Heart left ventricle (tissue), 13 donors: Measurements from ENCODE around the gene CFAP100.

Experiments
- POLR2A ChIP-seq, 2 donors: fragments of 450-650 bp; IDR thresholded peaks; one replicate each; pipeline ENCODE4 v1.6.1; 2017; ENCODE audit warnings: antibody characterized with exemption in 2 of 2, mild to moderate bottlenecking in 2 of 2, moderate library complexity in 2 of 2
- TF ChIP-seq, protein P1 (sequence below), 12 donors: fragments of 200-600 bp; sonication (generic) in 4 of 12; IDR thresholded peaks; one replicate each; pipeline versions ENCODE4 v1.5.0 to v1.8.0; 2018 to 2022; ENCODE audit warnings: antibody characterized with exemption in 12 of 12, mild to moderate bottlenecking in 5 of 12
- donor health status: ischemic (EF 13 %, LVEDD 7.1; RV severe dilation, severe dysfunction).
- donor health status: DM: no; HTN: yes; CAD: no.
- donor health status: DM: no; HTN: no; CAD: no.
- donor health status: ischemic (EF 25% LVEDD 6.9; RV normal size, moderate dysfunction).
- donor health status: ischemic (EF 25% LVEDD 5.7; RV mildly dilated, moderate dysfunction).
- donor health status: ischemic (EF 35%, LVEDD 5.7; RV mildly dilated, moderate dysfunction).
- donor health status: nonischemic (EF 11% LVEDD 7.7; RV severe dilation, severe dysfunction).
- donor health status: DM: yes; HTN: yes; CAD: no.
- donor health status: PGD.
- donor health status: ischemic (EF 29% LVEDD 5.4; RV normal size, mild dysfunction).
- donor health status: nonischemic (EF 23%, LVEDD 6.1; RV moderate dilation, normal function).

- TF ChIP-seq, protein P1, sequence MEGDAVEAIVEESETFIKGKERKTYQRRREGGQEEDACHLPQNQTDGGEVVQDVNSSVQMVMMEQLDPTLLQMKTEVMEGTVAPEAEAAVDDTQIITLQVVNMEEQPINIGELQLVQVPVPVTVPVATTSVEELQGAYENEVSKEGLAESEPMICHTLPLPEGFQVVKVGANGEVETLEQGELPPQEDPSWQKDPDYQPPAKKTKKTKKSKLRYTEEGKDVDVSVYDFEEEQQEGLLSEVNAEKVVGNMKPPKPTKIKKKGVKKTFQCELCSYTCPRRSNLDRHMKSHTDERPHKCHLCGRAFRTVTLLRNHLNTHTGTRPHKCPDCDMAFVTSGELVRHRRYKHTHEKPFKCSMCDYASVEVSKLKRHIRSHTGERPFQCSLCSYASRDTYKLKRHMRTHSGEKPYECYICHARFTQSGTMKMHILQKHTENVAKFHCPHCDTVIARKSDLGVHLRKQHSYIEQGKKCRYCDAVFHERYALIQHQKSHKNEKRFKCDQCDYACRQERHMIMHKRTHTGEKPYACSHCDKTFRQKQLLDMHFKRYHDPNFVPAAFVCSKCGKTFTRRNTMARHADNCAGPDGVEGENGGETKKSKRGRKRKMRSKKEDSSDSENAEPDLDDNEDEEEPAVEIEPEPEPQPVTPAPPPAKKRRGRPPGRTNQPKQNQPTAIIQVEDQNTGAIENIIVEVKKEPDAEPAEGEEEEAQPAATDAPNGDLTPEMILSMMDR (IDR thresholded peaks at IDR 0.05) = peak in 9 of 12 donors; percentile 18 to 70 (median 51)
- peak in 1 of 2 donors; percentile 50 for TF ChIP-seq POLR2A (IDR thresholded peaks at IDR 0.05)
Measured at GRCh38 chr3:126475413-126476114, 80.9 kb downstream of the CFAP100 start, which contains the start of gene ZXDC.
